Measurements from ENCODE around the gene LPP. TPM values are rescaled to one million over a fixed set of nuclear protein-coding genes. Genes with fewer than 3 reads are reported as not detected.

LPP gene
- total and polyA plus RNA-seq, 4 donors: 7.2 to 50.3 (median 26.4) TPM

- no peaks in the 10 kb centered on the region for H3K36me3 ChIP-seq (ENCODE audit: control insufficient read depth, insufficient read depth, low read length)
- H3K27ac ChIP-seq (ENCODE audit: low read depth, low read length): no peak overlapping the region
- no CpG with 5 or more reads among the region's 2 CpGs for WGBS (ENCODE audit: insufficient coverage)
- H3K27me3 ChIP-seq (ENCODE audit: control insufficient read depth, insufficient read depth, low read length): no peaks in the 10 kb centered on the region
- H3K9me3 ChIP-seq (ENCODE audit: control insufficient read depth, insufficient read depth, low read length): no peaks in the 10 kb centered on the region
- no peak overlapping the region for H3K4me3 ChIP-seq (ENCODE audit: low read depth, low read length)
- no peak for DNase-seq (ENCODE audit: low read depth in 4 of 6, low spot score in 6 of 6)
- H3K4me1 ChIP-seq (ENCODE audit: control insufficient read depth, insufficient read depth, low read length): no peaks in the 10 kb centered on the region
These were observed 92.9 kb downstream of the LPP start for GRCh38 chr3:188246905-188247304.

GRCh38 chr3:188248036-188248561, 94.1 kb downstream of the LPP start:
- WGBS (ENCODE audit: insufficient coverage): 83% methylated on average over 3 of the region's 8 CpGs
- H3K4me1 ChIP-seq (ENCODE audit: control insufficient read depth, insufficient read depth, low read length): no peaks in the 10 kb centered on the region
- no peaks in the 10 kb centered on the region for H3K27me3 ChIP-seq (ENCODE audit: control insufficient read depth, insufficient read depth, low read length)
- H3K27ac ChIP-seq (ENCODE audit: low read depth, low read length): no peak overlapping the region
- no peaks in the 10 kb centered on the region for H3K36me3 ChIP-seq (ENCODE audit: control insufficient read depth, insufficient read depth, low read length)
- DNase-seq (ENCODE audit: low read depth in 4 of 6, low spot score in 6 of 6): no peak
- H3K9me3 ChIP-seq (ENCODE audit: control insufficient read depth, insufficient read depth, low read length): no peaks in the 10 kb centered on the region
- no peak overlapping the region for H3K4me3 ChIP-seq (ENCODE audit: low read depth, low read length)

- H3K9me3 ChIP-seq (ENCODE audit: control insufficient read depth, insufficient read depth, low read length): no peaks in the 10 kb centered on the region
- WGBS (ENCODE audit: insufficient coverage): no CpG with 5 or more reads among the region's 5 CpGs
- no peaks in the 10 kb centered on the region for H3K27me3 ChIP-seq (ENCODE audit: control insufficient read depth, insufficient read depth, low read length)
- DNase-seq (ENCODE audit: low read depth in 4 of 6, low spot score in 6 of 6): no peak
- no peaks in the 10 kb centered on the region for H3K4me1 ChIP-seq (ENCODE audit: control insufficient read depth, insufficient read depth, low read length)
- no peak overlapping the region for H3K4me3 ChIP-seq (ENCODE audit: low read depth, low read length)
- no peak overlapping the region for H3K27ac ChIP-seq (ENCODE audit: low read depth, low read length)
- H3K36me3 ChIP-seq (ENCODE audit: control insufficient read depth, insufficient read depth, low read length): no peaks in the 10 kb centered on the region
These were observed 99.3 kb downstream of the LPP start for GRCh38 chr3:188253123-188253793.

GRCh38 chr3:188253800-188254452, 100.0 kb downstream of the LPP start:
- Histone ChIP-seq H3K4me3 (ENCODE audit: low read depth, low read length) (no peak overlapping the region), H3K9me3 (ENCODE audit: control insufficient read depth, insufficient read depth, low read length) (no peaks in the 10 kb centered on the region), H3K27me3 (ENCODE audit: control insufficient read depth, insufficient read depth, low read length) (no peaks in the 10 kb centered on the region), H3K36me3 (ENCODE audit: control insufficient read depth, insufficient read depth, low read length) (no peaks in the 10 kb centered on the region), H3K4me1 (ENCODE audit: control insufficient read depth, insufficient read depth, low read length) (no peaks in the 10 kb centered on the region), H3K27ac (ENCODE audit: low read depth, low read length) (no peak overlapping the region)
- no peak for DNase-seq (ENCODE audit: low read depth in 4 of 6, low spot score in 6 of 6)
- WGBS (ENCODE audit: insufficient coverage): no CpG with 5 or more reads among the region's 2 CpGs

GRCh38 chr3:188254520-188255070, 100.6 kb downstream of the LPP start:
- H3K9me3 ChIP-seq (ENCODE audit: control insufficient read depth, insufficient read depth, low read length): no peaks in the 10 kb centered on the region
- no peaks in the 10 kb centered on the region for H3K36me3 ChIP-seq (ENCODE audit: control insufficient read depth, insufficient read depth, low read length)
- no peaks in the 10 kb centered on the region for H3K4me1 ChIP-seq (ENCODE audit: control insufficient read depth, insufficient read depth, low read length)
- no peak overlapping the region for H3K27ac ChIP-seq (ENCODE audit: low read depth, low read length)
- no peak for DNase-seq (ENCODE audit: low read depth in 4 of 6, low spot score in 6 of 6)
- H3K27me3 ChIP-seq (ENCODE audit: control insufficient read depth, insufficient read depth, low read length): no peaks in the 10 kb centered on the region
- WGBS (ENCODE audit: insufficient coverage): no CpG with 5 or more reads among the region's 5 CpGs
- no peak overlapping the region for H3K4me3 ChIP-seq (ENCODE audit: low read depth, low read length)

GRCh38 chr3:188255190-188255589, 101.2 kb downstream of the LPP start:
- DNase-seq (ENCODE audit: low read depth in 4 of 6, low spot score in 6 of 6): no peak
- H3K27me3 ChIP-seq (ENCODE audit: control insufficient read depth, insufficient read depth, low read length): no peaks in the 10 kb centered on the region
- 96% methylated on average over 2 of the region's 2 CpGs for WGBS (ENCODE audit: insufficient coverage)
- H3K36me3 ChIP-seq (ENCODE audit: control insufficient read depth, insufficient read depth, low read length): no peaks in the 10 kb centered on the region
- H3K4me3 ChIP-seq (ENCODE audit: low read depth, low read length): no peak overlapping the region
- H3K4me1 ChIP-seq (ENCODE audit: control insufficient read depth, insufficient read depth, low read length): no peaks in the 10 kb centered on the region
- no peak overlapping the region for H3K27ac ChIP-seq (ENCODE audit: low read depth, low read length)
- no peaks in the 10 kb centered on the region for H3K9me3 ChIP-seq (ENCODE audit: control insufficient read depth, insufficient read depth, low read length)

GRCh38 chr3:188256758-188257157, 102.8 kb downstream of the LPP start:
- Histone ChIP-seq H3K9me3 (ENCODE audit: control insufficient read depth, insufficient read depth, low read length) (no peaks in the 10 kb centered on the region), H3K4me1 (ENCODE audit: control insufficient read depth, insufficient read depth, low read length) (no peaks in the 10 kb centered on the region), H3K27ac (ENCODE audit: low read depth, low read length) (no peak overlapping the region), H3K4me3 (ENCODE audit: low read depth, low read length) (no peak overlapping the region), H3K36me3 (ENCODE audit: control insufficient read depth, insufficient read depth, low read length) (no peaks in the 10 kb centered on the region), H3K27me3 (ENCODE audit: control insufficient read depth, insufficient read depth, low read length) (no peaks in the 10 kb centered on the region)
- WGBS (ENCODE audit: insufficient coverage): no CpG with 5 or more reads among the region's 3 CpGs
- no peak for DNase-seq (ENCODE audit: low read depth in 4 of 6, low spot score in 6 of 6)

GRCh38 chr3:188257384-188258026, 103.5 kb downstream of the LPP start:
- Histone ChIP-seq H3K4me3 (ENCODE audit: low read depth, low read length) (no peak overlapping the region), H3K27me3 (ENCODE audit: control insufficient read depth, insufficient read depth, low read length) (no peaks in the 10 kb centered on the region), H3K36me3 (ENCODE audit: control insufficient read depth, insufficient read depth, low read length) (no peaks in the 10 kb centered on the region), H3K4me1 (ENCODE audit: control insufficient read depth, insufficient read depth, low read length) (no peaks in the 10 kb centered on the region), H3K27ac (ENCODE audit: low read depth, low read length) (no peak overlapping the region), H3K9me3 (ENCODE audit: control insufficient read depth, insufficient read depth, low read length) (no peaks in the 10 kb centered on the region)
- DNase-seq (ENCODE audit: low read depth in 4 of 6, low spot score in 6 of 6): no peak
- WGBS (ENCODE audit: insufficient coverage): 100% methylated on average over 1 of the region's 3 CpGs

GRCh38 chr3:188259191-188259590, 105.2 kb downstream of the LPP start:
- Histone ChIP-seq H3K36me3 (ENCODE audit: control insufficient read depth, insufficient read depth, low read length) (no peaks in the 10 kb centered on the region), H3K27ac (ENCODE audit: low read depth, low read length) (no peak overlapping the region), H3K27me3 (ENCODE audit: control insufficient read depth, insufficient read depth, low read length) (no peaks in the 10 kb centered on the region), H3K4me1 (ENCODE audit: control insufficient read depth, insufficient read depth, low read length) (peaks cover 3% of the 10 kb centered on the region), H3K4me3 (ENCODE audit: low read depth, low read length) (no peak overlapping the region), H3K9me3 (ENCODE audit: control insufficient read depth, insufficient read depth, low read length) (no peaks in the 10 kb centered on the region)
- DNase-seq (ENCODE audit: low read depth in 4 of 6, low spot score in 6 of 6): no peak
- 48% methylated on average over 2 of the region's 2 CpGs for WGBS (ENCODE audit: insufficient coverage)
